Measurements from ENCODE around the gene PFKM. TPM values are rescaled to one million over a fixed set of nuclear protein-coding genes. Genes with fewer than 3 reads are reported as not detected.

PFKM gene
- total RNA-seq, 1 donor from 2014 or later: 33.9 TPM

DNA sequence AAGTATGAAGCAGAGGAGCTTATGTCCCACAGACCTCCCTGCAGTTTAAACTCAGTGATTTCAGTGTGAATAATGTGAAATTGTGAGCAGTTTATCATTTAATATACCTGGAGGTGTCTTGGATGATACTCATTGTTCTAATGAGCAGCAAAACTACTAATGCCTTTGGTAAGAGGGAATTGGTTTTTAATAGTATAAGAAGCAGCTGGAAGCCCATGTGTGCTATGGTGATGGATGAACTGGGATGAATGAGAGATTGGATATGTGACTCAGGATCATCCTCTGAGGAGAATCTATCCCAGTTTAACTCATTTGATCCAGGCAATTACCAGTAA lies 57.2 kb downstream of the PFKM start:
- no peaks in the 10 kb centered on the region for H3K36me3 ChIP-seq (ENCODE audit: control insufficient read depth, insufficient read depth, low read length)
- H3K27me3 ChIP-seq (ENCODE audit: control insufficient read depth, insufficient read depth, low read length): peaks cover 12% of the 10 kb centered on the region
- H3K4me3 ChIP-seq (ENCODE audit: low read depth, low read length): no peak overlapping the region
- TF ChIP-seq CTCF (IDR thresholded peaks at IDR 0.05; ENCODE audit: insufficient read depth, low read length, poor library complexity, severe bottlenecking): no peak
- DNase-seq (ENCODE audit: low read depth): no peak

DNA sequence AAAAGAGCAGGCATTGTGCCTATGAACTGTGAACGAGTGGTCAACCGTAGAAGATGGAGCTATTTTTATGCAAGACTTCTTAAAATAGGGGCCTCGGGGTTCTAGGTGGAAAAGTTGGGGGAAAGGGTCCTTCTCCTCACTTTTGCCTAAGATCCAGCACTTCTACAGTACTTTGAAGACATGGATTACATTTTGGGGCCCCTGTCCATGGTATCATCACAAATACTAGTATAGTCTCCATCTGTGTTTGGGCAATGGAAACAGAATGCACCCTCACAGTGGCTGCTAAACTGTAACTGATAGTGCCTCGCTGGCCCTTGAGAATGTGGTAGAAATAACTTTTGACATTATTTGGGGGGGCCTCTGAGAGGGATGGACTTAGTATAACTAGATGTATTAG lies 58.8 kb downstream of the PFKM start:
- TF ChIP-seq CTCF (IDR thresholded peaks at IDR 0.05; ENCODE audit: insufficient read depth, low read length, poor library complexity, severe bottlenecking): no peak
- H3K36me3 ChIP-seq (ENCODE audit: control insufficient read depth, insufficient read depth, low read length): no peaks in the 10 kb centered on the region
- peaks cover 13% of the 10 kb centered on the region for H3K27me3 ChIP-seq (ENCODE audit: control insufficient read depth, insufficient read depth, low read length)
- no peak for DNase-seq (ENCODE audit: low read depth)
- H3K4me3 ChIP-seq (ENCODE audit: low read depth, low read length): no peak overlapping the region

DNA sequence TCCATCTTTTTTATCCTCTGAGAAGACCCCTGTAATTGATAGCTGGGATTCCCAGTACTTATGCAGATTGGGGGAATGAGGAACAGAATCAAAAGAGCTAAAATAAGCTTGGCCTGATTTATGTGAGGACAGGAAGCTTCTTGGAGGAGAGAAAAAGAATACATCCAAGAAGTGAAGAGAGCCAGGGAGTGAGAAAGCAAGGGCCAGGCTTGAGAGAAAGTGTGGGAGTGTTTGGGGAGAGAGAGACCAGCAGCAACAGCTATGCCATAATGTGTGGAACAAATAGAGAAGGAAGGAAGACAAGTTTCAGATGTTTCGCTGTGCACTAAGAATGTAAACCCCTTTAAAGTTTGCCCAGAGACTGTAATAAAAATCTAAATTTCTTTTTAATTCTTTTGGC lies 60.3 kb downstream of the PFKM start:
- Histone ChIP-seq H3K36me3 (ENCODE audit: control insufficient read depth, insufficient read depth, low read length) (no peaks in the 10 kb centered on the region), H3K4me3 (ENCODE audit: low read depth, low read length) (no peak overlapping the region), H3K27me3 (ENCODE audit: control insufficient read depth, insufficient read depth, low read length) (peaks cover 26% of the 10 kb centered on the region)
- DNase-seq (ENCODE audit: low read depth): no peak
- TF ChIP-seq CTCF (IDR thresholded peaks at IDR 0.05; ENCODE audit: insufficient read depth, low read length, poor library complexity, severe bottlenecking): no peak

GRCh38 chr12:48180424-48180823 lies 61.3 kb downstream of the PFKM start:
- TF ChIP-seq CTCF (IDR thresholded peaks at IDR 0.05; ENCODE audit: insufficient read depth, low read length, poor library complexity, severe bottlenecking): no peak
- Histone ChIP-seq H3K4me3 (ENCODE audit: low read depth, low read length) (no peak overlapping the region), H3K36me3 (ENCODE audit: control insufficient read depth, insufficient read depth, low read length) (no peaks in the 10 kb centered on the region), H3K27me3 (ENCODE audit: control insufficient read depth, insufficient read depth, low read length) (peaks cover 36% of the 10 kb centered on the region)
- no peak for DNase-seq (ENCODE audit: low read depth)

DNA sequence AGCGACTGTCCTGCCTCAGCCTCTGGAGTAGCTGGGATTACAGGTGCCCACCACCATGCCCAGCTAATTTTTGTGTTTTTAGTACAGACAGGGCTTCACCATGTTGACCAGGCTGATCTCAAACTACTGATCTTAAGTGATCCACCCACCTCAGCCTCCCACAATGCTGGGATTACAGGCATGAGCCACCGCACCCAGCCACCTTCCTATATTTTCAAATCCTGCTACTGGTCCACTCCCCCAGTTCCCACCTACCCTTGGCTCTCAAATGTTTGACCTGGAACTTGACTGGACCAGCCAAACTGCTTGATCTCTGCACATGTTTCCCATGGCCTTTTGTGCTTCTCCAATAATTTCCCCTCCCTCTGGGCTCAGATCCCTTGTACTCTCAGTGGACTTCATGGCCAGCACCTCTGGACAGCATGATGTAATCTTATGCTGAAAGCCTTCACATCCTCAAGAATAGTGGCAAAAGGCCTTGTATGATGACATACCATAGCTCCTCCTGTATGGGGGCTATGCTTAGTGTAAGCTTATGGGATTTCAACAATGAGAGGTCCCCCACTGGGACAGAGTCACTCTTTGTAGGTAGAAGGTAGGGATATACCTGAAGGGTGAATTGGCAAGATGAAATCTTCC lies 61.8 kb downstream of the PFKM start:
- no peak for TF ChIP-seq CTCF (IDR thresholded peaks at IDR 0.05; ENCODE audit: insufficient read depth, low read length, poor library complexity, severe bottlenecking)
- DNase-seq (ENCODE audit: low read depth): no peak
- Histone ChIP-seq H3K4me3 (ENCODE audit: low read depth, low read length) (no peak overlapping the region), H3K27me3 (ENCODE audit: control insufficient read depth, insufficient read depth, low read length) (peaks cover 41% of the 10 kb centered on the region), H3K36me3 (ENCODE audit: control insufficient read depth, insufficient read depth, low read length) (no peaks in the 10 kb centered on the region)

DNA sequence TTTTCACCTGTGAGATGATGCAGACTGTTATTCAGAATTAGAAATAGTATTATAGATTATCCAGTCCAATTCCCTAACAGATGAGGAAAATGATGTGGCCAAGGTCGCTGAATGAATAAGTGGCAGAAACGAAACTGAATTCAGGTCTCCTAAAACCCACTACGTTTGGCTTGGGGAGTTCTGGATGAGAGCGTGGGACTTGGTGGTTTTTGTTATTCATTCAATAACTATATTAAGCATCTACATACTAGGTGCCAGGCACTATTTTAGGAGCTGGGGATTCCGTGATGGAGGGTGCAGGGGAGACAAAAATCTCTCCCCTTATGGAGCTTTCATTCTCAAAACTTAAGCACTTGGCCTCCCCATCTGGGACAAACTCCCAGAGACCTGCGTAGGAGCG lies 63.5 kb downstream of the PFKM start:
- Histone ChIP-seq H3K4me3 (ENCODE audit: low read depth, low read length) (peak overlapping the region; percentile 54), H3K27me3 (ENCODE audit: control insufficient read depth, insufficient read depth, low read length) (peaks cover 41% of the 10 kb centered on the region), H3K36me3 (ENCODE audit: control insufficient read depth, insufficient read depth, low read length) (no peaks in the 10 kb centered on the region)
- no peak for DNase-seq (ENCODE audit: low read depth)
- TF ChIP-seq CTCF (IDR thresholded peaks at IDR 0.05; ENCODE audit: insufficient read depth, low read length, poor library complexity, severe bottlenecking): no peak
